ENCODE data around the gene ZNF595.
"Not testable (repeated sequence)": the region's sequence is repeated elsewhere in the genome, so short reads cannot be mapped to it uniquely, and the experiment has no call there.

GRCh38 chr4:51253-51652, 1.9 kb upstream of the ZNF595 start:
- TF ChIP-seq POLR2A, CTCF, POLR2AphosphoS5, EP300 (IDR thresholded peaks at IDR 0.05): not testable (repeated sequence)

All from suprapubic skin (tissue), 4 donors.